ENCODE results near the gene PLBD1.

DNA sequence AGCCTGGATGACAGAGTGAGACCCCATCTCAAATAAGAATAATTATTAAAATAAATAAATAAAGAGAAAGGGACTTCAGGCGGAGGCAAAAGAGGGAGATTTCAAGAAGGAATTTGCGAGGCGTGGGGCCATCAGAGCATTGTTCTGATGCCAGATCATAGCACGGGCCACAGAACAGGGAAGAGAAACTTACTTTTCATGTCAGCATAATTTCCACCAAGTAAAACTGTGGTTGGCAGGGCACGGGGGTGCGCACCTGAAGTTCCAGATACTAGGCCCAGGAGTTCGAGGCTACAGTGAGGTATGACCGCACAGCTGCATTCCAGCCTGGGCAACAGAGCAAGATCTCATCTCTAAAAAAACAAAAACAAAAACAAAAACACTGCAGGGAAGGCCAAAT lies 11.0 kb upstream of the PLBD1 start:
- TF ChIP-seq, protein P1, sequence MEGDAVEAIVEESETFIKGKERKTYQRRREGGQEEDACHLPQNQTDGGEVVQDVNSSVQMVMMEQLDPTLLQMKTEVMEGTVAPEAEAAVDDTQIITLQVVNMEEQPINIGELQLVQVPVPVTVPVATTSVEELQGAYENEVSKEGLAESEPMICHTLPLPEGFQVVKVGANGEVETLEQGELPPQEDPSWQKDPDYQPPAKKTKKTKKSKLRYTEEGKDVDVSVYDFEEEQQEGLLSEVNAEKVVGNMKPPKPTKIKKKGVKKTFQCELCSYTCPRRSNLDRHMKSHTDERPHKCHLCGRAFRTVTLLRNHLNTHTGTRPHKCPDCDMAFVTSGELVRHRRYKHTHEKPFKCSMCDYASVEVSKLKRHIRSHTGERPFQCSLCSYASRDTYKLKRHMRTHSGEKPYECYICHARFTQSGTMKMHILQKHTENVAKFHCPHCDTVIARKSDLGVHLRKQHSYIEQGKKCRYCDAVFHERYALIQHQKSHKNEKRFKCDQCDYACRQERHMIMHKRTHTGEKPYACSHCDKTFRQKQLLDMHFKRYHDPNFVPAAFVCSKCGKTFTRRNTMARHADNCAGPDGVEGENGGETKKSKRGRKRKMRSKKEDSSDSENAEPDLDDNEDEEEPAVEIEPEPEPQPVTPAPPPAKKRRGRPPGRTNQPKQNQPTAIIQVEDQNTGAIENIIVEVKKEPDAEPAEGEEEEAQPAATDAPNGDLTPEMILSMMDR (optimal IDR thresholded peaks at IDR 0.05 in 1 of 3, IDR thresholded peaks at IDR 0.05 in 1 of 3, conservative IDR thresholded peaks at IDR 0.05 in 1 of 3; ENCODE audit: extremely low read depth in 1 of 3, insufficient read depth in 2 of 3, low read length in 3 of 3) = no peak
- no peak for TF ChIP-seq EZH2 (IDR thresholded peaks at IDR 0.05; ENCODE audit: low read length)

All from keratinocyte (primary cell).